GM12891 (cell line): Measurements from ENCODE around the gene ITPA.

Source experiments
- POLR2A ChIP-seq: IDR thresholded peaks from 2 replicates; pipeline ENCODE4 v1.6.1; 2011; ENCODE audit warnings: low read depth, low read length, control low read depth
- SPI1 ChIP-seq: IDR thresholded peaks from 2 replicates; pipeline ENCODE4 v1.6.1; 2011; ENCODE audit warnings: low read depth, low read length, control low read depth
- TAF1 ChIP-seq: IDR thresholded peaks from 2 replicates; pipeline ENCODE4 v1.6.1; 2011; ENCODE audit warnings: low read depth, low read length, control low read depth

GRCh38 chr20:3240776-3241363 is 31.6 kb downstream of the ITPA start:
- TF ChIP-seq POLR2A (no peak), TAF1 (no peak), SPI1 (no peak)
